OCI-LY3 (cell line): ENCODE measurements around the gene MAPK7.

Source experiments
- EZH2phosphoT487 ChIP-seq: fragments of 200-600 bp; shearing (Covaris generic); IDR thresholded peaks from 2 replicates; pipeline ENCODE4 v1.6.1; 2018; ENCODE audit warnings: antibody characterized with exemption, mixed run types, low read depth
- TF ChIP-seq, protein P1 (sequence below): fragments of 200-600, 300-600 bp; sonication (generic); IDR thresholded peaks from 2 replicates; pipeline ENCODE4 v1.5.1; 2014; ENCODE audit warnings: antibody characterized with exemption, low read length, low read depth

GRCh38 chr17:19341641-19342610 lies 36.4 kb upstream of the MAPK7 start:
- TF ChIP-seq, protein P1, sequence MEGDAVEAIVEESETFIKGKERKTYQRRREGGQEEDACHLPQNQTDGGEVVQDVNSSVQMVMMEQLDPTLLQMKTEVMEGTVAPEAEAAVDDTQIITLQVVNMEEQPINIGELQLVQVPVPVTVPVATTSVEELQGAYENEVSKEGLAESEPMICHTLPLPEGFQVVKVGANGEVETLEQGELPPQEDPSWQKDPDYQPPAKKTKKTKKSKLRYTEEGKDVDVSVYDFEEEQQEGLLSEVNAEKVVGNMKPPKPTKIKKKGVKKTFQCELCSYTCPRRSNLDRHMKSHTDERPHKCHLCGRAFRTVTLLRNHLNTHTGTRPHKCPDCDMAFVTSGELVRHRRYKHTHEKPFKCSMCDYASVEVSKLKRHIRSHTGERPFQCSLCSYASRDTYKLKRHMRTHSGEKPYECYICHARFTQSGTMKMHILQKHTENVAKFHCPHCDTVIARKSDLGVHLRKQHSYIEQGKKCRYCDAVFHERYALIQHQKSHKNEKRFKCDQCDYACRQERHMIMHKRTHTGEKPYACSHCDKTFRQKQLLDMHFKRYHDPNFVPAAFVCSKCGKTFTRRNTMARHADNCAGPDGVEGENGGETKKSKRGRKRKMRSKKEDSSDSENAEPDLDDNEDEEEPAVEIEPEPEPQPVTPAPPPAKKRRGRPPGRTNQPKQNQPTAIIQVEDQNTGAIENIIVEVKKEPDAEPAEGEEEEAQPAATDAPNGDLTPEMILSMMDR: no peak
- no peak for TF ChIP-seq EZH2phosphoT487
